KOPT-K1 (cell line): ENCODE data around the gene ERAS.

Experiments used
- H3K27ac ChIP-seq: fragments of 200-600 bp; sonication (generic); 2 replicates; pipeline ENCODE4 v1.5.1; 2016; ENCODE audit warnings: antibody characterized with exemption, mild to moderate bottlenecking, low read depth, low read length; ENCODE audit not compliant: poor library complexity, severe bottlenecking
- H3K36me3 ChIP-seq: fragments of 200-600 bp; sonication (generic); 2 replicates; pipeline ENCODE4 v1.5.1; 2017; ENCODE audit warnings: antibody characterized with exemption, mild to moderate bottlenecking, low read length, moderate library complexity; ENCODE audit not compliant: insufficient read depth
- H3K9me3 ChIP-seq: fragments of 200-600 bp; sonication (generic); 2 replicates; pipeline ENCODE4 v1.5.1; 2017; ENCODE audit warnings: antibody characterized with exemption, low read length, mild to moderate bottlenecking; ENCODE audit not compliant: insufficient read depth, poor library complexity, severe bottlenecking

Gene ERAS

GRCh38 chrX:48826135-48826875 is at the start of gene ERAS:
Gene ERAS, plus strand, starts transcription at chrX:48826513. Its CDS starts 2,611 bp downstream, at chrX:48829124.
- Histone ChIP-seq H3K36me3 (peaks cover 24% of the 10 kb centered on the region), H3K27ac (no peak within 1 kb of the TSS), H3K9me3 (no peaks in the 10 kb centered on the region)

- no peaks in the 10 kb centered on the region for H3K9me3 ChIP-seq
- H3K36me3 ChIP-seq = no peaks in the 10 kb centered on the region
- no peak overlapping the region for H3K27ac ChIP-seq
Observed at GRCh38 chrX:48776818-48777439, 49.4 kb upstream of the ERAS start.

- H3K9me3 ChIP-seq = no peaks in the 10 kb centered on the region
- H3K36me3 ChIP-seq = no peaks in the 10 kb centered on the region
- H3K27ac ChIP-seq = no peak overlapping the region
Observed at GRCh38 chrX:48779399-48779798, 46.9 kb upstream of the ERAS start.

- Histone ChIP-seq H3K36me3 (no peaks in the 10 kb centered on the region), H3K9me3 (no peaks in the 10 kb centered on the region), H3K27ac (no peak overlapping the region)
Observed at GRCh38 chrX:48781705-48782104, 44.6 kb upstream of the ERAS start.

GRCh38 chrX:48782216-48782615 is 44.1 kb upstream of the ERAS start:
- Histone ChIP-seq H3K27ac (no peak overlapping the region), H3K36me3 (no peaks in the 10 kb centered on the region), H3K9me3 (no peaks in the 10 kb centered on the region)

GRCh38 chrX:48782795-48783194 is 43.5 kb upstream of the ERAS start:
- no peak overlapping the region for H3K27ac ChIP-seq
- H3K9me3 ChIP-seq = no peaks in the 10 kb centered on the region

GRCh38 chrX:48784726-48785125 is 41.6 kb upstream of the ERAS start:
- H3K27ac ChIP-seq = no peak overlapping the region
- no peaks in the 10 kb centered on the region for H3K36me3 ChIP-seq
- H3K9me3 ChIP-seq = no peaks in the 10 kb centered on the region

More at GRCh38 chrX:48782795-48783194, 43.5 kb upstream of the ERAS start:
- H3K36me3 ChIP-seq = no peaks in the 10 kb centered on the region

GRCh38 chrX:48785186-48785539 is 41.1 kb upstream of the ERAS start:
- Histone ChIP-seq H3K36me3 (no peaks in the 10 kb centered on the region), H3K9me3 (no peaks in the 10 kb centered on the region), H3K27ac (no peak overlapping the region)

- no peaks in the 10 kb centered on the region for H3K9me3 ChIP-seq
- H3K27ac ChIP-seq = no peak overlapping the region
- no peaks in the 10 kb centered on the region for H3K36me3 ChIP-seq
Observed at GRCh38 chrX:48785540-48786214, 40.6 kb upstream of the ERAS start.

- Histone ChIP-seq H3K9me3 (no peaks in the 10 kb centered on the region), H3K36me3 (no peaks in the 10 kb centered on the region), H3K27ac (no peak within 1 kb of the TSS)
Observed at GRCh38 chrX:48786341-48786800, 39.9 kb upstream of the ERAS start, which contains the start of gene GATA1. Gene GATA1, plus strand, starts transcription at chrX:48786590. Its CDS starts 4,520 bp downstream, at chrX:48791110.

GRCh38 chrX:48786825-48787504 is 39.3 kb upstream of the ERAS start:
- Histone ChIP-seq H3K36me3 (no peaks in the 10 kb centered on the region), H3K27ac (no peak overlapping the region), H3K9me3 (no peaks in the 10 kb centered on the region)

GRCh38 chrX:48787505-48788443 is 38.5 kb upstream of the ERAS start:
- Histone ChIP-seq H3K36me3 (no peaks in the 10 kb centered on the region), H3K9me3 (no peaks in the 10 kb centered on the region), H3K27ac (no peak overlapping the region)

- Histone ChIP-seq H3K36me3 (no peaks in the 10 kb centered on the region), H3K9me3 (no peaks in the 10 kb centered on the region), H3K27ac (peak overlapping the region; percentile 20)
Observed at GRCh38 chrX:48789366-48790220, 36.7 kb upstream of the ERAS start.
